ENCODE measurements around the gene NRG2. TPM values are rescaled to one million over a fixed set of nuclear protein-coding genes. Genes with fewer than 3 reads are reported as not detected.

The NRG2 gene
- total RNA-seq, 6 experiments from 2014 or later, result 0.07 to 0.77 (median 0.14) TPM; not detected in 1

GRCh38 chr5:139820130-139820529 lies 223.0 kb downstream of the NRG2 start:
- Histone ChIP-seq H3K27ac (no peak overlapping the region), H3K36me3 (no peaks in the 10 kb centered on the region), H3K9me3 (no peaks in the 10 kb centered on the region), H3K4me1 (no peaks in the 10 kb centered on the region), H3K4me3 (no peak overlapping the region), H3K27me3 (no peaks in the 10 kb centered on the region)
- 57% methylated on average over 5 of the region's 7 CpGs for WGBS (ENCODE audit: insufficient coverage, low coverage, low lambda C conversion rate, missing lambda C conversion rate)
- intact Hi-C loops (cut with DNase I), result no loop called here
- ATAC-seq, result no peak
- no peak for DNase-seq
- TF ChIP-seq POLR2A (IDR thresholded peaks at IDR 0.05), result no peak
- no peak for TF ChIP-seq CTCF (IDR thresholded peaks at IDR 0.05)

GRCh38 chr5:139817970-139818369 lies 225.1 kb downstream of the NRG2 start:
- WGBS (ENCODE audit: insufficient coverage, low coverage, low lambda C conversion rate, missing lambda C conversion rate), result 62% methylated on average over 3 of the region's 3 CpGs
- Histone ChIP-seq H3K9me3 (no peaks in the 10 kb centered on the region), H3K27me3 (no peaks in the 10 kb centered on the region), H3K27ac (no peak overlapping the region), H3K4me1 (no peaks in the 10 kb centered on the region), H3K4me3 (no peak overlapping the region), H3K36me3 (no peaks in the 10 kb centered on the region)
- DNase-seq (no peak), ATAC-seq (no peak)
- intact Hi-C loops (cut with DNase I), result no loop called here
- TF ChIP-seq POLR2A (IDR thresholded peaks at IDR 0.05) (no peak), CTCF (IDR thresholded peaks at IDR 0.05) (no peak)

- no peak for TF ChIP-seq CTCF (IDR thresholded peaks at IDR 0.05)
- TF ChIP-seq POLR2A (IDR thresholded peaks at IDR 0.05), result no peak
- 100% methylated on average over 2 of the region's 8 CpGs for WGBS (ENCODE audit: insufficient coverage, low coverage, low lambda C conversion rate, missing lambda C conversion rate)
- no peak for DNase-seq
Measured at GRCh38 chr5:139817362-139817761, 225.7 kb downstream of the NRG2 start.

GRCh38 chr5:139816566-139816965 lies 226.5 kb downstream of the NRG2 start:
- Histone ChIP-seq H3K4me1 (no peaks in the 10 kb centered on the region), H3K27ac (no peak overlapping the region), H3K27me3 (no peaks in the 10 kb centered on the region), H3K4me3 (no peak overlapping the region), H3K9me3 (no peaks in the 10 kb centered on the region), H3K36me3 (no peaks in the 10 kb centered on the region)
- DNase-seq, result no peak
- TF ChIP-seq CTCF (IDR thresholded peaks at IDR 0.05) (no peak), POLR2A (IDR thresholded peaks at IDR 0.05) (no peak)
- intact Hi-C loops (cut with DNase I), result no loop called here
- ATAC-seq, result no peak
- 86% methylated on average over 11 of the region's 12 CpGs for WGBS (ENCODE audit: insufficient coverage, low coverage, low lambda C conversion rate, missing lambda C conversion rate)

More at GRCh38 chr5:139817362-139817761, 225.7 kb downstream of the NRG2 start:
- H3K36me3 ChIP-seq, result no peaks in the 10 kb centered on the region
- intact Hi-C loops (cut with DNase I), result no loop called here
- ATAC-seq, result no peak
- H3K27ac ChIP-seq, result no peak overlapping the region
- H3K27me3 ChIP-seq, result no peaks in the 10 kb centered on the region
- no peaks in the 10 kb centered on the region for H3K9me3 ChIP-seq
- H3K4me3 ChIP-seq, result no peak overlapping the region
- H3K4me1 ChIP-seq, result no peaks in the 10 kb centered on the region

- intact Hi-C loops (cut with DNase I), result no loop called here
- TF ChIP-seq POLR2A (IDR thresholded peaks at IDR 0.05) (no peak), CTCF (IDR thresholded peaks at IDR 0.05) (no peak)
- Histone ChIP-seq H3K9me3 (no peaks in the 10 kb centered on the region), H3K27me3 (no peaks in the 10 kb centered on the region), H3K4me3 (no peak overlapping the region), H3K36me3 (no peaks in the 10 kb centered on the region), H3K4me1 (no peaks in the 10 kb centered on the region), H3K27ac (no peak overlapping the region)
- whole genome bisulfite sequencing (ENCODE audit: insufficient coverage, low coverage, low lambda C conversion rate, missing lambda C conversion rate), result 86% methylated on average over 5 of the region's 11 CpGs
- ATAC-seq (no peak), DNase-seq (no peak)
Measured at GRCh38 chr5:139814704-139815280, 228.3 kb downstream of the NRG2 start.
